ENCODE measurements around the gene GNG12. TPM values are rescaled to one million over a fixed set of nuclear protein-coding genes. Genes with fewer than 3 reads are reported as not detected.

The GNG12 gene
- total RNA-seq, 1 donor: 455 TPM

GRCh38 chr1:67755160-67755559 lies 78.1 kb downstream of the GNG12 start:
- no peak overlapping the region for H3K4me3 ChIP-seq (ENCODE audit: low read depth, low read length)
- DNase-seq (ENCODE audit: low read depth): no peak
- no peak for TF ChIP-seq CTCF (IDR thresholded peaks at IDR 0.05; ENCODE audit: insufficient read depth, low read length)

DNA sequence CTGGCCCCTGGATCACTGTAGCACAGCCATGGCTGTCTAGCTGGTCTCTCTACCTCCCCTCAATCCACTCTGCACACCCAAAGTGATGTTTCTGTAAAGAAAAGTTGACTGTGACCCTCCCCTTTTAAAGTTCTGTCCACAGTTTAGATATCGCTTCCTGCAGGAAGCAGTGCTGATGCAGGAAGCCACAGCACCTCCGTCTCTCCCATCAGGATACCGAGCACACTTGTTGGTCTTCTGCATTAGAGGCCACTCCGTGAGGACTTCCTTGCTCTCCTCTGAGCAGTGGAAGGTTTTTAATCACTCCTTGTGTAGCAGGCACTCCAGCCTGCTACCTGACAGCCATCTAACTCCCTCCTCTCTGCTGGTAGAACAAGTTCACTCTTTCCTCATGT lies 78.7 kb downstream of the GNG12 start:
- no peak for TF ChIP-seq CTCF (IDR thresholded peaks at IDR 0.05; ENCODE audit: insufficient read depth, low read length)
- H3K4me3 ChIP-seq (ENCODE audit: low read depth, low read length): no peak overlapping the region
- no peak for DNase-seq (ENCODE audit: low read depth)

DNA sequence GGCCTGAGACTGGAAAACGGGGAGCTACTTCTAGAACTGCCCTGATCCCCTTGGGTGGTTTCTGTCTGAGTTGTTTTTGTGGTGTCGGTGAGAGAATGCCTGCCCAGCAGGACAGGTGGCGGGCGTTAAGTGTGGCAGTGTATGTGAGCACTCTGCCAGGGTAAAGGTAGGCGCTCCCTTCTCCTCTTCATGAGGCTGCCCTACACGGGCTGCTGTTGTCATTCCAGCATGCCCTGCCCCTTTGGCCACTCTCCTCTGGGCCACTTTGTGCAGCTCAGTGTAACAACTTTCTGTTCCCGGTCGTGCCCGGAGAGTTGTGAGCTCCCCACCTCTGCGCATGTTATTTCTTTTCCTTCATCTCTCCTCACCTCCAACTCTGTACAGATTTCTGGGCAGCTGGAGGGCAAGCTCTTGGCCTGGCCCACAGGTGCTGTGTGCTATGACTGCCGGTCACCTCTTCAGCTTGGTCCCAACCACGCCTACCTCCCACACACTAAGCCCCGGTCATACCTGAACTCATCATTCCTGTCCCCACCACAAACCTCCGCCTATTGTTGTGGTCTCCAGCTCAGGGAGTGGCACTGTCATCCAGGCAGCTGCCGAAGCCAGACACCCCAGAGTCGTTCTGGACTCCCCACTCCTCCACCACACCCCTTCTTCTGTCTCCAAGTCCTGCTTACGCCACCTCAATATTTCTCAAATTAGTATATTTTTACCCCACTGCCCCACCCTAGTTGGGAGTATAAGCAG lies 79.3 kb downstream of the GNG12 start:
- no peak for DNase-seq (ENCODE audit: low read depth)
- no peak for TF ChIP-seq CTCF (IDR thresholded peaks at IDR 0.05; ENCODE audit: insufficient read depth, low read length)
- no peak overlapping the region for H3K4me3 ChIP-seq (ENCODE audit: low read depth, low read length)

GRCh38 chr1:67752306-67752705 lies 81.0 kb downstream of the GNG12 start:
- no peak for TF ChIP-seq CTCF (IDR thresholded peaks at IDR 0.05; ENCODE audit: insufficient read depth, low read length)
- DNase-seq (ENCODE audit: low read depth): no peak
- no peak overlapping the region for H3K4me3 ChIP-seq (ENCODE audit: low read depth, low read length)

DNA sequence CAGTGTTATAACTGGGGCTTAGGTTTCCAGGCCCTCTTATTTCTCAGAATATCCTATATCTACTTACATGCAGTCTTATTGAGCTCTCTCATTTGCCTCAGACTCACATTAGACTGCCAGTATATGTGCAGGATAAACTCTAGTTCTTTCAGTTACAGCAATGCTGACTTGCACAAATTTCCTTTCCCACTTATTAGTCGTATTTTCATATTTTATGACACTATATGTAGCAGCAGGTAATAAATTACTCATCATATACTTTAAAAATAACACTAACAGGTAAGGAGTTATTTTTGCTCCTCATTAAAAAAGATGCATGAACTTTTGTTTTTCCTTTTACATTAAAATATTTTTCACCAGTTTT lies 82.6 kb downstream of the GNG12 start:
- H3K4me3 ChIP-seq (ENCODE audit: low read depth, low read length): no peak overlapping the region
- no peak for TF ChIP-seq CTCF (IDR thresholded peaks at IDR 0.05; ENCODE audit: insufficient read depth, low read length)
- no peak for DNase-seq (ENCODE audit: low read depth)

- peak; percentile 83 for DNase-seq (ENCODE audit: low read depth)
- no peak for TF ChIP-seq CTCF (IDR thresholded peaks at IDR 0.05; ENCODE audit: insufficient read depth, low read length)
- no peak overlapping the region for H3K4me3 ChIP-seq (ENCODE audit: low read depth, low read length)
These were observed 83.2 kb downstream of the GNG12 start for GRCh38 chr1:67749844-67750690.

Measured in fibroblast of the aortic adventitia (primary cell).